Stimulated activated CD4-positive, alpha-beta T cell treated with anti-CD3 and anti-CD28 coated beads, Interleukin-4, amount 100 ng/mL, for 4 hours (primary cell): Measurements from ENCODE around the gene MFRP.

Experiments used
- DNase-seq, 2 experiments: peaks; one replicate each; pipeline ENCODE4 v3.0.0-alpha.2; 2020

Gene MFRP

GRCh38 chr11:119356349-119357031, 10.0 kb upstream of the MFRP start:
- peak; percentile 54 to 69 for DNase-seq

GRCh38 chr11:119355091-119355843, 8.8 kb upstream of the MFRP start:
- no peak for DNase-seq

GRCh38 chr11:119352857-119353260, 6.4 kb upstream of the MFRP start:
- DNase-seq: no peak

- DNase-seq: no peak
These were observed 4.7 kb upstream of the MFRP start for GRCh38 chr11:119351232-119351631.

- no peak for DNase-seq
These were observed 3.8 kb upstream of the MFRP start for GRCh38 chr11:119350302-119350701.

GRCh38 chr11:119347940-119348605, 1.6 kb upstream of the MFRP start:
- DNase-seq: no peak

- no peak for DNase-seq
These were observed 737 bp upstream of the MFRP start for GRCh38 chr11:119347242-119347641.

- no peak for DNase-seq
These were observed 820 bp downstream of the MFRP start for GRCh38 chr11:119345685-119346084.

- no peak for DNase-seq
These were observed 2.1 kb downstream of the MFRP start for GRCh38 chr11:119344291-119345010.

GRCh38 chr11:119343726-119344125, 2.8 kb downstream of the MFRP start:
- no peak for DNase-seq

GRCh38 chr11:119342362-119343130, 4.0 kb downstream of the MFRP start:
- no peak for DNase-seq

GRCh38 chr11:119342023-119342300, 4.5 kb downstream of the MFRP start:
- no peak for DNase-seq

GRCh38 chr11:119341222-119342022, 5.1 kb downstream of the MFRP start:
- DNase-seq: no peak

- no peak for DNase-seq
These were observed 5.9 kb downstream of the MFRP start, which contains the start of gene C1QTNF5 for GRCh38 chr11:119340335-119341221. Gene C1QTNF5 (minus strand): TSS chr11:119340883. CDS start chr11:119340397, 486 bp downstream.

GRCh38 chr11:119339589-119340334, 6.7 kb downstream of the MFRP start:
- peak in 1 of 2 experiments; percentile 44 for DNase-seq

GRCh38 chr11:119338965-119339588, 7.4 kb downstream of the MFRP start:
- DNase-seq: no peak

GRCh38 chr11:119338318-119338890, 8.1 kb downstream of the MFRP start:
- peak; percentile 52 to 56 for DNase-seq

- no peak for DNase-seq
These were observed 8.8 kb downstream of the MFRP start for GRCh38 chr11:119337581-119338317.
